ENCODE data around the gene PSTK. TPM values are rescaled to one million over a fixed set of nuclear protein-coding genes. Genes with fewer than 3 reads are reported as not detected.

PSTK gene
- total RNA-seq, 1 experiment from 2014 or later: 4.4 TPM

DNA sequence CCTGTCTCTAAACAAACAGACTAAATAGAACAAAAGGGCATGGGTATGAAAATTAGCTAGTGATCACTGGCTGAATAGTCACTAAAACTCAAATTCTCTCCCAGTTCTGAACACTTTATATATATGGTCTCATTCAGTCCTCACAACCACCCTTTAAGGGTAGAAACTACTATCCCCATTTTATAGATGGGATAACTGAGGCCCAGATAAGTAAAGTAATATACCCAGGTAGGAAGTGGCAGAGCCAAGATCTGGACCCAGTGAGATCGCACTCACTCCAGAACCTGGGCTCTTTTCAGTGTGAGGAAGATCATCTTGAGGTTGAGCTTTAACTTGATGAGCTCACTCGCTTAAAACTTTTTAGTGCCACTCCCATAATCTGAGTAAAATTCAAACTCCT is 4.5 kb downstream of the PSTK start:
- ChIA-PET RAD21 (ENCODE audit: low non-redundant PET in 1 of 2, low total read pairs in 2 of 2, uncharacterized antibody in 2 of 2, unreplicated experiment in 2 of 2) (no interaction called here), POLR2A (no interaction called here), CTCF (interaction anchor here (1.1 kb wide), 1 partner anchor 23 kb away, joined by 3 read pairs; no protein-coding TSS in a partner anchor)
- Histone ChIP-seq H3K27me3 (ENCODE audit: insufficient read depth, low read length) (no peaks in the 10 kb centered on the region), H3K9me3 (ENCODE audit: control insufficient read depth in 1 of 2, insufficient read depth in 1 of 2, low read depth in 1 of 2, low read length in 2 of 2) (no peaks in the 10 kb centered on the region), H3K9me2 (ENCODE audit: insufficient read depth) (no peaks in the 10 kb centered on the region), H3K4me3 (replicated peaks in 1 of 2; ENCODE audit: low read depth in 1 of 2, low read length in 2 of 2) (no peak overlapping the region), H3K27ac (ENCODE audit: low read depth, low read length) (no peak overlapping the region), H3K4me2 (ENCODE audit: low read length) (no peak overlapping the region), H3K9ac (ENCODE audit: low read length) (no peak overlapping the region), H2AFZ (ENCODE audit: low read depth, low read length, poor library complexity, severe bottlenecking) (no peak overlapping the region), H3K36me3 (ENCODE audit: control insufficient read depth in 1 of 2, insufficient read depth in 2 of 2, low read length in 2 of 2) (no peaks in the 10 kb centered on the region), H3K4me1 (ENCODE audit: control insufficient read depth in 1 of 2, insufficient read depth in 2 of 2, low read length in 2 of 2) (peaks cover 7 to 15% of the 10 kb centered on the region in 2 experiments; a peak in 3 of 4 replicates), H3K79me2 (ENCODE audit: insufficient read depth, low read length) (no peaks in the 10 kb centered on the region), H4K20me1 (ENCODE audit: insufficient read depth) (no peaks in the 10 kb centered on the region)
- BruUV-seq (replicated peaks): no TSS peak
- TF ChIP-seq JUND (IDR thresholded peaks at IDR 0.05) (no peak), ELF1 (IDR thresholded peaks at IDR 0.05; ENCODE audit: borderline replicate concordance, low read depth) (no peak), YY1 (IDR thresholded peaks at IDR 0.05; ENCODE audit: extremely low read depth, insufficient replicate concordance, low read depth, low read length) (no peak), EZH2 (IDR thresholded peaks at IDR 0.05) (no peak), POLR2AphosphoS5 (IDR thresholded peaks at IDR 0.05; ENCODE audit: low read depth, low read length) (no peak), SIN3A (IDR thresholded peaks at IDR 0.05; ENCODE audit: low read depth) (no peak), CEBPB (IDR thresholded peaks at IDR 0.05; ENCODE audit: low read depth) (no peak), SRF (IDR thresholded peaks at IDR 0.05; ENCODE audit: low read depth) (no peak), RAD21 (IDR thresholded peaks at IDR 0.05; ENCODE audit: low read depth) (no peak), ZFX (IDR thresholded peaks at IDR 0.05) (no peak), ZNF274 (IDR thresholded peaks at IDR 0.05; ENCODE audit: low read depth, low read length) (no peak), CBX3 (IDR thresholded peaks at IDR 0.05; ENCODE audit: low read depth) (no peak)
- TF ChIP-seq, protein P1, sequence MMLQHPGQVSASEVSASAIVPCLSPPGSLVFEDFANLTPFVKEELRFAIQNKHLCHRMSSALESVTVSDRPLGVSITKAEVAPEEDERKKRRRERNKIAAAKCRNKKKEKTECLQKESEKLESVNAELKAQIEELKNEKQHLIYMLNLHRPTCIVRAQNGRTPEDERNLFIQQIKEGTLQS (IDR thresholded peaks at IDR 0.05): no peak
- TF ChIP-seq, protein P2, sequence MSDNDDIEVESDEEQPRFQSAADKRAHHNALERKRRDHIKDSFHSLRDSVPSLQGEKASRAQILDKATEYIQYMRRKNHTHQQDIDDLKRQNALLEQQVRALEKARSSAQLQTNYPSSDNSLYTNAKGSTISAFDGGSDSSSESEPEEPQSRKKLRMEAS (IDR thresholded peaks at IDR 0.05): no peak
- DNase-seq (ENCODE audit: low read depth, low spot score): no peak
- no peak for ATAC-seq
- intact Hi-C loops (cut with micrococcal nuclease): no loop called here
